ENCODE measurements around the gene CTAGE8.
"Not testable (repeated sequence)": the region's sequence is repeated elsewhere in the genome, so short reads cannot be mapped to it uniquely, and the experiment has no call there.

GRCh38 chr7:144283716-144284115 is 14.6 kb upstream of the CTAGE8 start:
- TF ChIP-seq CTCF (IDR thresholded peaks at IDR 0.05; ENCODE audit: low read depth, low read length, missing input control); RAD21 (IDR thresholded peaks at IDR 0.05): not testable (repeated sequence)
